ENCODE measurements around the gene PIAS4. TPM values are rescaled to one million over a fixed set of nuclear protein-coding genes. Genes with fewer than 3 reads are reported as not detected.

Gene PIAS4
- polyA plus RNA-seq, 3 donors = 30.7 to 36.6 (median 33.3) TPM

DNA sequence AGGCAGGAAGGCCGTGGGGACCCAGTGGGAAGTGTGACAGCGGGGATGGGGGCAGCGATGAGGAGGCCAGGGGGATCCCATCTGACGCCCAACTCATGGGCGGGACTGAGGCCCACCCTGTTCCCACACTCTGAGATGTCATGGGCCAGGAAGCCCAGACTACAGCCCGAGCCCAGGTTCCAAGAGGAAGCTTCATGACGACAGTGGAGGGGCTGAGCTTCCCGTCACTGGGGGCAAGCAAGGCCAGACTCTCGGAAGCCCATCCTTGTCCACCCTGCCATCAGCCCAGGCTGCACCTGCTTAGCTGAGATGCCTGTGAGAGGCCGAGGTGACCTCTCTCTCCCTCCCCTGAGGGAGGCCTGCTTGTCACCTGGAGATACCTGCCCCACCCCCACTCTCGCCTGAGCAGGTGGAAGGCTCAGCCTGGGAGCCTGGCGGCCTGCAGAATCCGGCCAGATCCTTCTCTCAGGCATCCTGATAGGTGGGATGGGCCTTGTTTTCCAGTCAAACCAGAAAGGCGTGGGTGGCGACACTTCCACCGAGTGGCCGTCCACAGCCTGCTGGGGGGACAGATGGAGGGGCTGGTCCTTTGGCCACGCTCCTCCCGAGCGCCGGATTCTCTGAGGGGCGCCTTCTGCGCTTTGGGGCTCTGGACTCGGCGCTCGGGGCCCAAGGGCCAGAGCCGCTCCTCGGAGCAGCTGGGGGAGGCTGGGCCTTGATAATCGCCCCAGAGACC, 54.3 kb downstream of the PIAS4 start:
- DNase-seq (ENCODE audit: extremely low read depth in 1 of 11, low read depth in 9 of 11, low spot score in 4 of 11) = no peak

DNA sequence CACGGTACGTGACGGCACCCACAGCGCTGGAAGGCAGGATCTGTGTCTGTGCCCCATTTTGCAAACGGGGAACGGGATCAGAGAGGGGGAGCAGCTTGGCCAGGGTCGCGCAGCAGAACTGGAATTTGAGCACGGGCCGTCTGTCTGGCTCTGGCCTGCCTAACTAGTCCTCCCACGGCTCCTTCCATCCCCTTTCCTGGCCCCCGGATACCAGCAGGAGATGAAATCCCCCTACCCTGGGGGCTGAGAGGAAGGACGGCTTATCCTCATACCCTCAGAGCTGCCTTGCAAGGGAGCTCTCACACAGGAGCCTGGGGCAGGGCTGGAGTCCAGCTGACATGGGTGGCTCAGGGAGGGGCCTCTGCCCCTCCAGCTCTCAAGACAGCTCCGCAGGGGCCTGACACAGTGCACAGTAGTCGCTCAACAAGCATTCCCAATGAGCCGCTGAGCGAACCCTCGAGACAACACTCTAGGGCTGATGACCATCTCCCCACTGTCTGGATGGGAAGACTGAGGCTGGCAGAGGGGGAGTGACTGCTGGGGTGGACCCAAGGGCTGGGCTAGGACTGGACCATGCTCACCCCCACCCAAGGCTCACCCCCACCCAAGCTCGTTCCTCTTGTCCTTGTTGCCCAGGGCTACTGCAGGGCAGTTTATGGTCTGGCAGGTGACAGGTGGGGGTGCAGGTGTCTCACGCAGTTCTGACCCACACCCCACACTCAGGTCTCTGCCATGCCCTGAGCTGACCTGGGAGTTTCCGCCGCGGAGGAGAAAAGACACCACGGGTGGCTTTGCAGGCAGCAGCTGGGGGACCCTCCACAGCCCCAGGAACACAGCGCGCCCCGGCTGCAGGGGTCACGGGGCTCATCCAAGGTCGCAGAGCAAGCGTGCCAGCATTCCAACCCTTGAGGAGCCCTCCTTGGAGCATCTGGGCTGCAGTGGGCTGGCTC, 55.2 kb downstream of the PIAS4 start:
- DNase-seq (ENCODE audit: extremely low read depth in 1 of 11, low read depth in 9 of 11, low spot score in 4 of 11) = no peak

DNA sequence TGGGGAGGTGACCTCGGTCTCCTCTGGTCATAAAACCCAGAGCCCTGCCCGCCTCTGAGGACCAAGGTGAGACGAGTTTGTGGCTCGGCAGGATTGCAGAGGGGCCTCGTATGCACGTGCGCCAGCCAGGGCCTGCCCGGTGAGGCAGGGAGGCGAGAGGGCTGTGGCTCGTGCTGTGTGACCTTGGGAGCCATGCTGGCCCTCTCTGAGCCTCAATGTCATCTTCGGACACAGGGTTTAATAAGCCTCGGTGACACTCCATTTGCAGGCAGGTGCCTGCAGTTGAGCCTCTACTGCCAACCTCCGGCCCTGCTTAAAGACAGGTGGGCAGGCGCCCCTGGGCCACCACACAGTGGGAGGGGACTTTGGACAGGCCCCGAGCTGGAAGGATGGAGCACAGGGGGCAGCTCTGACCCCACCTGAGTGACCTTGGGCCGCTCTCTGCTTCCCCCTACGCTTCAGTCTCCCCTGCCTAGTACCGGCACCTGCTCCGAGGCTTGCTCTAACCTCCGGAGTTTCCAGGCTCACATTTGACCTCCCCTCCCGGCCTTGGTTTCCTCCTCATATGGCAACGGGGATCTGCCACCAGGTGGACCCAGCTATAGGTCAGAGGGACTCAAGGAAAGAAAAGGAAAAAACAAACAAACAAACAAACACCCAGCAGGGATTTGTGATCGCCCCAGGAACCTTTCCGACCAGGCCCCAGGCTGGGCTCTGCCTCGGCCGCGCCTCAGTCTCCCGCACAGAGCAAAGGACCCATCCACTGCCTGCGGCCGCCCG, 56.0 kb downstream of the PIAS4 start:
- DNase-seq (ENCODE audit: extremely low read depth in 1 of 11, low read depth in 9 of 11, low spot score in 4 of 11) = no peak

DNA sequence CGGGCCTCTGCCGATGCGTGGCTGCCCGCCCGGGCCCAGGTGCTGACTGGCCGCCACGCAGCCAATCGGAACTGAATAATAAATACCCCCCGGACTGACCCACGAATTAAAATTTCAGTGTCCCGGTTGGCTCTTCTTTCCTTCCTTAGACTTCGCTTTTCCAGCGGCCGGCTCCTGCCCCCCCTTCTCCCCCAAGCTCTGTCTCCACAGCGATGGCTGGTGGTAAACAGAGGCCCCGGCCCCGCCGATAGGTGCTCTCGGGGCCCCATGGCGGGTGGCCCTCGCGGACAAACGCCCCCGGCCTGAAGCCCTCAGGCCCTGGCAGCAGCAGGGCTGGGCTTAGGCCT, 56.6 kb downstream of the PIAS4 start:
- DNase-seq (ENCODE audit: extremely low read depth in 1 of 11, low read depth in 9 of 11, low spot score in 4 of 11) = no peak

- DNase-seq (ENCODE audit: extremely low read depth in 1 of 11, low read depth in 9 of 11, low spot score in 4 of 11) = peak in 1 of 11 donors; percentile 40
These were observed 57.1 kb downstream of the PIAS4 start for GRCh38 chr19:4064496-4065260.

GRCh38 chr19:4065430-4066175, 58.1 kb downstream of the PIAS4 start:
- peak; percentile 81 to 96 (median 94) for DNase-seq (ENCODE audit: extremely low read depth in 1 of 11, low read depth in 9 of 11, low spot score in 4 of 11)

DNA sequence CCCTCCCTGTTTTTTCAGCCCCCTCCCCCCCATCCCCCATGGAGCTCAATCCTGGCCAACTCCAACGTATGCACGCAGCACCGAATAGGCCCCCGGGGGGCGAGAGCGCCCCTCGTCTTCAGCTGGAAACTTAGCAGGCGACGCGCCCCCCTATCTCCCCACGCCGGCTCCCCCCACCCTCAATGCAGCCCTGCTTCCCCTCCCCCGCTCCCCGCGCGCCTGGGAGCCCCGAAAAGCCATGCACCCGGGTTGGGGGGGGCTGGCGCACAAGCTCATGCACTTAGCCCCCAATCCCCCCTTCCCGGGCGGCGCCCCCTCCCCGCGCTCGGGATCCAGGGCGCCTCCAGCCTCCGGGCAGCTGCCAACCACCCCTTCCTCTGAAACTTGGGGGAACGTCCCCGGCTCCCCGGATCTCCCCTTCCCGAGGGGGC, 58.7 kb downstream of the PIAS4 start:
- no peak for DNase-seq (ENCODE audit: extremely low read depth in 1 of 11, low read depth in 9 of 11, low spot score in 4 of 11)

DNA sequence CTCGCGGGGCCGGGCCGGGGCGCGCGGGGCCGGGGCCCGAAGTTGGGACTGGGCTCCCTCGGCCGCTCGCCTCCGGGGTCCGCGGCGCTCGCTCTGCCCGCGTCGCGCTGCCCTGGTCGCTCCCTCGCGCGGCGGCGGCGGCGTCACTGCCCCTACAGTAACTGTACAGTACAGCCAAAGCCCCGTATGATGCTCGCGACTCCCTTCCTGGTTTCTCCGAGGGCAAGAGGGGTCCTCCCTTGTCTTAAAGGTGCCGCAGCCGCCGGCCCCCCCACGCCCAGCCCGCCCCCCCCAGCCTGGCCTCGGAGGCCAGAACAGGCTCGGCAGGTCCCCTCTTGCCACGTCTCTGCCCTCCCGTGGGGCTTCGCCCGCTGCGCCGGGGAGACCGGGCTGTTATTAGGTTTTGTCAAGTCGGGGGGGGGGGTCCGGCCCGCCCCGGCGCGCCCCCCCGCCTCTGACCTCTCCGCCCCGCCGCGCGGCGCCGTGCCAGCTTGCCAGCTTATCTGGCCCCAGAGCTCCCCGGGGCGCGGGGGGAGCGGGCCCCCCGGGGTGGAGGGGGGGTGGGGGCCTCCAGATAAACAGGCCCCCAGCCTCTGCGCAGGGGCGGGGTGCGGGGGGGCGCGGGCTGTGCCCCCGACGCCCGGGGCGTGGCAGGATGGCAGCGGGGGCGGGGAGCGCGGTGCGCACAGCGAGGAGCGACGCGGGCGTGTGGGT, 59.3 kb downstream of the PIAS4 start, which contains the start of gene ZBTB7A:
Gene ZBTB7A (minus strand): TSS at position 218 of the 714 bp plus-strand sequence. CDS start 11,667 bp downstream, outside the sequence.
- peak in 4 of 11 donors; percentile 69 to 77 (median 73) for DNase-seq (ENCODE audit: extremely low read depth in 1 of 11, low read depth in 9 of 11, low spot score in 4 of 11)

- DNase-seq (ENCODE audit: extremely low read depth in 1 of 11, low read depth in 9 of 11, low spot score in 4 of 11) = no peak
These were observed 60.0 kb downstream of the PIAS4 start for GRCh38 chr19:4067396-4068046.

GRCh38 chr19:4068047-4068966, 60.8 kb downstream of the PIAS4 start:
- DNase-seq (ENCODE audit: extremely low read depth in 1 of 11, low read depth in 9 of 11, low spot score in 4 of 11) = no peak

DNA sequence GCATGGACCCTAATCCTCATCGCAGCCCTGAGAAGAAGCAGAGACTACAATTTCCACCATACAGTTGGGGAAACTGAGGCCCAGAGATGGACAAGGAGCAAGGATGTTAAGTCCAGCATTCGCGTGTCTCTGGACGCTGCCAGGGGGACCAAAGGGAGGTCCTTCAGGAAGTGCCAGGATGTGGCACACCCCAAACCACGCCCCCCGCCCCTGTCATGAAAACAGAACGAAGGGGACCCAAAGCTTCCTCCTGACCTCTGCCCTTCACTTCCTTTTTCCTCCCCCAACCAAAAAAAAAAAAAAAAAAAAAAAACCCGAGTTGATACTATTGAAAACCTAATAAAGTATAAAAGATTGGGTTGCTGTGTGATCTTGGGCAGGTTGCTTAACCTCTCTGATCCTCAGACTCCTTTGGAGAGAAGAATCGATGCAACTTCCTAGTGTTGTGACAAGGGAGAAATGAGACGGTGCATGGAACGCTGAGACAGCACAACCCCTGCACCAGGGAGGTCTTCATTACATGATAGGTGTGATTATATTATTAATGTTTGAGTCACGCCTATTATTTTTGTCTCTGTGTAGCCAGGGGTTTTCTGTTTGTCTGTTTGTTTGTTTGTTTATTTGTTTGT, 61.9 kb downstream of the PIAS4 start:
- no peak for DNase-seq (ENCODE audit: extremely low read depth in 1 of 11, low read depth in 9 of 11, low spot score in 4 of 11)

DNA sequence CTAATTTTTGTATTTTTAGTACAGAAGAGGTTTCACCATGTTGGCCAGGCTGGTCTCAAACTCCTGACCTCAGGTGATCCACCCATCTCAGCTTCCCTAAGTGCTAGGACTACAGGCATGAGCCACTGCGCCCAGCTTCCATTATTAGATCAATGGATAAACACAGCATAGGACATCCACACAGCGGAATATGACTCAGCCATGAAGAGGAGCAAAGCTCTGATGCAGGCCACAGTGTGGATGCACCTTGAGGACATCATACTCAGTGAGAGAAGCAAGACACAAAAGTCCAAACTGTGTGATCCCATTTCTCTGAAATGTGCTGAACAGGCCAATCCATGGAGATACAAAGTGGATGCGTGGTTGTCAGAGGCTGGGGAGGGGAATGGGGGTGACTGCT, 64.1 kb downstream of the PIAS4 start:
- no peak for DNase-seq (ENCODE audit: extremely low read depth in 1 of 11, low read depth in 9 of 11, low spot score in 4 of 11)

- DNase-seq (ENCODE audit: extremely low read depth in 1 of 11, low read depth in 9 of 11, low spot score in 4 of 11) = no peak
These were observed 67.8 kb downstream of the PIAS4 start for GRCh38 chr19:4075373-4075772.

- no peak for DNase-seq (ENCODE audit: extremely low read depth in 1 of 11, low read depth in 9 of 11, low spot score in 4 of 11)
These were observed 69.5 kb downstream of the PIAS4 start for GRCh38 chr19:4077007-4077374.
